ENCODE results near the gene AHCYL2.
"Not testable (repeated sequence)": the region's sequence is repeated elsewhere in the genome, so short reads cannot be mapped to it uniquely, and the experiment has no call there.

AHCYL2 gene

GRCh38 chr7:129387537-129387936 lies 162.7 kb downstream of the AHCYL2 start:
- no peak for DNase-seq

- DNase-seq, result no peak
Observed at GRCh38 chr7:129388333-129389098, 163.7 kb downstream of the AHCYL2 start.

DNA sequence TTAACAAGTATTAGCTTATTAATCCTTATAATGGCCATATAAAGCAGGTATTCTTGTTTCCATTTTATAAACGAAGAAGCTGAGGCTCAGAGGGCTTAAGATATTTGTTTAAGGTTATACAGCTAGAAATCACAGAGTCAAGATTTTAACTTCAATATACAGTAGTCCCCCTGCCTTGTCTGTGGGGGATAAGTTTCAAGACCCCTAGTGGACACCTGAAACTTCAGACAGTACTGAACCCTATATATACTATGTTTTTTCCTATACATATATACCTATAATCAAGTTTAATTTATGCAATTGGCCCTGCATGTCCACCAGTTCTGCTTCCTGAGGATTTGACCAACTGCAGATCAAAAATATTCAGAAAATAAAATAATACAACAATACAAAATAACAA lies 165.0 kb downstream of the AHCYL2 start:
- no peak for DNase-seq

GRCh38 chr7:129390314-129390713 lies 165.5 kb downstream of the AHCYL2 start:
- DNase-seq, result no peak

- DNase-seq, result no peak
Observed at GRCh38 chr7:129391546-129392171, 166.8 kb downstream of the AHCYL2 start.

DNA sequence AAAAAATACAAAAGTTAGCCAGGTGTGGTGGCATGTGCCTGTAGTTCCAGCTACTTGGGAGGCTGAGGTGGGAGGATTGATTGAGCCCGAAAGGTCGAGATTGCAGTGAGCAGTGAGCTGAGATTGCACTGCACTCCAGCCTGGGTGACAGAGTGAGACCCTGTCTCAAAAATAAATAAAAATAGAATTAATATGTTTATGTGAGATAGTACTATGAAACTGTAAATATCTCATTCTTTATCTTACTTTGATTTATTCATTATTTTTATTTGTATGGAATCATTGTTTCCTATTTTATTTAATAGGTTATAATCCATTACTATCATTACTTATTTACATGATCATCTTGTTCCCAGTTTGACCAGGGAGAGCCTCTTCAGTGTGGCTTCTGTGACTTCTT lies 168.4 kb downstream of the AHCYL2 start:
- DNase-seq, result no peak

- no peak for DNase-seq
Observed at GRCh38 chr7:129394101-129394500, 169.3 kb downstream of the AHCYL2 start.

DNA sequence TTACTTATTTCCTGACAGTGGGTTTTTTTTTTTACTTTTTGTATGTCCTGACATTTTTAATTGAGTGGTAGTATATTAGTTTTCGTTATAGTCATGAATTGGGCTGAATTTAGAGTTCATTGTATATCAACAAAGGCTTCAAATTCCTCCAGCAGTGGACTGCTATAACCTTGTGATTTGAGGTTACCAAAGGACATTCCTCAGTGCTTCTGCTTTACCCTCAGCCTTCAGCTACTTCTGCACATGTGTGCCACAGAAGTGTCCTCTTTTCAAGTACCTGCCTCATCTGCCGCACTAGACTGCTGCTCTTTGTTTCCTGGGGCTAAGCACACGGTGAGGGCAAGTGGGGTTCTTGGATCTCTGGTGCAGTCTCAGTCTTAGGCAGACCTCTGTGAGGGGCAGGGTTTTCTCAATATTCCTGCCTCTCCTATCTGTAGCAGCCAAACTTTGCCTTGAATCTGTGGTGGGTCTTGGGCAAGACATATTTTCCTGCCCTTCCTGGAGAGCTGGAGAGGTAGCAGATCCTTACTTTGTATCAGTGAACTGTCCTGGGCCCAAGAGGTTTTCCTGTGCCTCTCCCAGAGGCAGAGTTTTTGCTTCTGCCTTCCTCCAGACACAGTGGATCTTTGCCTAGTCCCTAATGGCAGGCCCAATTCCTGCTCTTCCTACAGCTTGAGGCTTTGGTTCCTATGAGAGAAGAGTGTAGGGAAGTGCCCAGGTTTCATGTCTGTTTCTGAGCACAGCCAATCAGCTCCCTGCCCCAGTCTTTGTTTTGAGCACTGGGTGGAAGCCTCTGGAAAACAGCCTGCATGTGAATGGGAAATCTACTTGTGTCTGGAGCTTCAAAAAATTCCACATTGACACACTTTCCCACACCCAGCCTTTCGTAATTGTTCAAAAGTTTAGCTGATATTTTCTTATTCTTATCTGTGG lies 170.4 kb downstream of the AHCYL2 start:
- no peak for DNase-seq

GRCh38 chr7:129401228-129401966 lies 176.6 kb downstream of the AHCYL2 start:
- no peak for DNase-seq

DNA sequence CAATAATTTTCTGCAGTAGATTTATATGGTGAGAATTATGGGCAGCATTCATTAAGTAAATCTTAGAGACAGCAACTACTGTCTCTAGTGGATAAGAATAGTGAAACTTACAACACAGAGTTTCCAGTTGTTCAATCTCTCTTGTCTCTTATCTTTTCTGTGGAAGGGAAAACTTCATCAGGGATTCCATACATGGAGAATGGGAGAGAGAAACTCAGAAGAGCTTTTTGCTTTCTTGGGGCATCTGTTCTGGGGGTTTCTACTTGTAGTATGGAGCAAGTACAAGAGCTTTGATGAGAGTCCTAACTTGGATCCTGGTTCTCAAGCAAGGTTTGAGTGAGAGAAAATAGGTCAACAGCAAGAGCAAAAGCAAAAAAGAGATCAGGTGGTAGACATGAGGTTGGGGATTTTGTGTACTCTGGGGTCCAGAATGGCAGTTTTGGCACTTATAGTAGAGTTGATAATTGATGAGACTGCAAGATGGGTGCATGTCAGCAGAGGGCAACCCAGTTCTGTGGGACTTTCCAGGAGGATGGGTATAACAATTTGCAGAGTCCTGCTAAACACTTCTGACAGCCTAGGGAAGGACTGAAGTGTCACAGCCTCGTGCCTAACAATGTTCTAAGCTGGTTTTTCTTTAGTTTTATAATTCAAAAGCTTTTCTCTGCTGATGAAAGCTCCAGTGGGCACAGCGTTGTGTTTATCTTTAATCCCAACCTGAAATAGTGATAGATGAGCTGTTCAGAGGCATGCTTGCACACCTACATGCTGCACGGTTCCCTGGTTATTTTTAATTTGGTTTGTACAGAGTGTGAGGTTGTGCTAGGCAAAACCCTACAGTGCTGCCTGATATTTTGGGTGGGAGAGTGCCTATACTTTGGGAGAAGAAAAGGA lies 177.4 kb downstream of the AHCYL2 start:
- no peak for DNase-seq

GRCh38 chr7:129405527-129405926 lies 180.7 kb downstream of the AHCYL2 start:
- no peak for DNase-seq

GRCh38 chr7:129410238-129410637 lies 185.4 kb downstream of the AHCYL2 start:
- not testable (repeated sequence) for DNase-seq

GRCh38 chr7:129412501-129412900 lies 187.7 kb downstream of the AHCYL2 start:
- no peak for DNase-seq

DNA sequence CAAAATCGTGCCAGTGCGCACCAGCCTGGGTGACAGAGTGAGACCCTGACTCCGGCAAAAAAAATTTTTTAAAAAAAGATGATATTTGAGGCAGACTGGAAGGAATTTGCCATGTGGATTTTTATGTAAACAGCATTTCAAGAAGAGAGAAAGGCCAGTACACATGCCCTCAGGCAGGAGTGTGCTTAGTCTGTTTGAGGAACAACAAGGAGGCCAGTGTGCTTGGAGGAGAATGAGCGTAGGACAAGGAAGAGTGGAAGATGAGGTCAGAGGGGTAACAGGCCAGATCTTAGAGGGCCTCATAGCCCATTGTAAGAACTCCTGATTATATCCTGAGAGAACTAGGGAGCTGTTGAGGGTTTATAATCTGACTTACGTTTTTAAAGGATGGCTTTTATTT lies 192.2 kb downstream of the AHCYL2 start:
- no peak for DNase-seq

DNA sequence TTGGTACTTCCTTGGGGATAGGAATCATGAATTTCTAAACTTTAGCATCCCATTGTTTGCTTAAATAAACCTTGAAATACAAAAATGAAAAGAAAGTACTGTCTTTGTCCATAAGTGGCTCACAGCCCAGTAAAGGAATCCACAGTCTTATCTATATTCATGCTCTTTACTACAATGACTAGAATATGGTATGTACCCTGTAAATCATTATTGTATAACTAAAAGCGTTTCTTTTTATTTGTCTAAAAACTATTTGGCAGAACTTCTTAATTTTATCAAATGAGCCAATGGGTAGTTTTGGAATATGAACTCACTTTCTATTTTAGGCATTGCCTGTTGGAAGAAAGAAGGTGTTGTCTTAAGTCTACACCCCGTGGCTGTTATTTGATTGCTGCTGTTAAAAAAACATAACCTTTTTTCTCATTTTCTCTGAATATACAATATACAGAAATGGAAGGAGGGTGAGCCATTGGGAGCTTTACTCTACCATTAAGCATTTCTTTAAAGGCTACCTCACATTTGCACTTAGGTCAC lies 197.0 kb downstream of the AHCYL2 start:
- DNase-seq, result no peak

DNA sequence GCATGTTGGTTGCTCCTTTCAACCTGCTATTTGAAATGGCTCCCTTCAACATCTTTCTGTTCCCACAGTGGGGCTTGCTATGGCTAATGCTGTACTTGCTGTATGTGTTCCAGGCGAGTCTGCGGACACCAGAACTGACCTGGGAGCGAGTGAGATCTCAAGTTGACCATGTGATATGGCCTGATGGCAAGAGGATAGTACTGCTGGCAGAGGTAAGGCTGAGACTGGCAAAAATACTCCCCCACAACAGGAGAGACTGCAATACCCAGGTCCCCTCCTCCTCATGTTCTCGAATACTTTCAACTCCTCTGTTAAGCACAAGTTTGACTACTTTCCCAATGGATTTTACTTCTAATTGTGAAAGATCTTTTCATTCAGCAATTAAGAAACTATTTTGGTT lies 197.9 kb downstream of the AHCYL2 start:
- DNase-seq, result no peak

GRCh38 chr7:129423700-129424410 lies 199.0 kb downstream of the AHCYL2 start:
- DNase-seq, result no peak

DNA sequence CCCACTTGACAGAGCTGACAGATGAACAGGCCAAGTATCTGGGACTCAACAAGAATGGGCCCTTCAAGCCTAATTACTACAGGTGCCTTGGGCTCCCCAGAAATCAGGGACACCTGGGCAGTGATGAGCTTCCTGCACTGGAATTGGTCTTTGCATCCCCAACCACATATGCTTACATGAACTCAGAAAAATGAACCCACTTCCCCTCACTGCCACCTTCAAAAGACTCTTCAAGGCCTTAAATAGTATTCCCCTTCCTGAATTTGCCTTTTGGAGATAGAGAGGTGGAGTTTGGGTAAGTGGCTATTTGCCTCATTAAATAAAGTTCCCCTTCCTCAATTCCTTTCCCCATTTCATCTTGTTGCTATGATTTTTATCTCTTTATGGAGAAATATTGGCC lies 201.7 kb downstream of the AHCYL2 start:
- no peak for DNase-seq

- no peak for DNase-seq
Observed at GRCh38 chr7:129427526-129428045, 202.8 kb downstream of the AHCYL2 start.

DNA sequence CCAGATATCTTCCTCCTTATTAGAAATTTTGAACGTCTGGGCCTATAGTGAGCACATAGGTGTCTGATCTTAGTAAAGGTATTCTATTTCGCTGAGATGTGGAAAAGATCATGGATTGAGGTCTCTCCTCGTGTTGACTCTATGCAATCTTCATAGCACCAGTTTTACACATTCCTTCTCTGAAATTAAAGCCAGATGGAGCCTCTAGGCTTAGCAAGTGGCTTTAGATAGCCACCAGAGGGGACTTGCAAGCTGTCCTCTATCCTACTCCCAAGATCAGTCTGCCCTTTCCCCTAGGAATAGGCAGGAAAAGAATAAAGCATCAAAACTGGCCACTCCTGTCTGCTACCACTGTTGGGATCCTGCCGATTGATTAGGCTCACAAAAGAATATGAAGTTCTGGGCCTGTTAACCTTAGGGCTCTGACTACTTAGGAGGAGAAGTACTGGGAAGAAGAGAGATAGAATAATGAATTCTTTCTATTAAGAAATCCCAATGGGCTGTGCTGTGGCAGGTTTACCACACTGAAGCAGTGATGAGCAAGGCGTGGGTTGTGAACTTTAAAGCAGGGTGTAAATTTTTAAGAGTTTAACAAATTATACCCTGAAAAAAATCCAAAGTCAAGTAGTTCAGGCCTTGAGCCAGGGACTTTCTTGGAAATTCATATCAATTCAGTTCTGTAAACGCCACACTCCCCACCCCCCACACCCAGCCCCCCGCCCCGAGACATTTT lies 207.2 kb downstream of the AHCYL2 start:
- DNase-seq, result no peak

All from NCI-H1930 (cell line).